Mammary epithelial cell (primary cell): Measurements from ENCODE around the gene NCOA5.

ENCODE experiments used
- EZH2 ChIP-seq: IDR thresholded peaks from 2 replicates; pipeline ENCODE4 v1.6.1; 2012; ENCODE audit warnings: low read length, inconsistent platforms, borderline replicate concordance
- TF ChIP-seq, protein P1 (sequence below), 2 donors: IDR thresholded peaks in 1 of 2; conservative IDR thresholded peaks in 1 of 2; 2 replicates each; pipeline ENCODE4 v1.5.1; 2011 to 2012; ENCODE audit warnings: inconsistent platforms in 2 of 2, low read length in 2 of 2, mild to moderate bottlenecking in 2 of 2, control low read depth in 1 of 2, low read depth in 1 of 2; ENCODE audit not compliant: insufficient read depth in 1 of 2; ENCODE audit errors: extremely low read depth in 1 of 2

DNA sequence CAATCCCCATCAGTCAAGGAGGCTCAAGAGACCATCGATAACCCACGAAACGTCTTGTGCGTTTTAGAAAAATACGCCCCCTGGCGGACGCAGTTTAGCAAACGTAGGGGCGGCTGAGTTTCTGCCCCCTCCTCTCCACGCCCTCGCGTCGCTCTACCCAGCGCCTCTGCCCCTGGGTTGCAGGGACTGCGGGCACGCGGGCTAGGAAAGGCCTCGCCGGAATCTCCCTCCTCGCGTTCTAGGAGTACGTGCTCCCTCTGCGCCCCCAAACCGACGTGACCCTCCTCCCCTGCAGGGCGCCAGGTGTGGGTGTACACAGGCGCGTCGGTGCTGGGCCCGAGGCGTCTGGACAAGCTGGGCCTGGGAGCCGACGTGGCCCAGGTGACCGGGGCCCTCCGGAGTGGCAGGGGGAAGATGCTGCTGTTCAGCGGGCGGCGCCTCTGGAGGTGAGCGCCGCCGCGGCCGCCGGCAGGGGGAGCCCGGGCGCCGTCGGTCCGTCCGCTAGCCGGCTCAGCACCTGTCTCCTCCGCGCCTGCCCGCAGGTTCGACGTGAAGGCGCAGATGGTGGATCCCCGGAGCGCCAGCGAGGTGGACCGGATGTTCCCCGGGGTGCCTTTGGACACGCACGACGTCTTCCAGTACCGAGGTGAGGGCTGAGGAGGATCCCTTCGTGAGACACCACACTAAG, 75.8 kb downstream of the NCOA5 start:
- no peak for TF ChIP-seq EZH2
- TF ChIP-seq, protein P1, sequence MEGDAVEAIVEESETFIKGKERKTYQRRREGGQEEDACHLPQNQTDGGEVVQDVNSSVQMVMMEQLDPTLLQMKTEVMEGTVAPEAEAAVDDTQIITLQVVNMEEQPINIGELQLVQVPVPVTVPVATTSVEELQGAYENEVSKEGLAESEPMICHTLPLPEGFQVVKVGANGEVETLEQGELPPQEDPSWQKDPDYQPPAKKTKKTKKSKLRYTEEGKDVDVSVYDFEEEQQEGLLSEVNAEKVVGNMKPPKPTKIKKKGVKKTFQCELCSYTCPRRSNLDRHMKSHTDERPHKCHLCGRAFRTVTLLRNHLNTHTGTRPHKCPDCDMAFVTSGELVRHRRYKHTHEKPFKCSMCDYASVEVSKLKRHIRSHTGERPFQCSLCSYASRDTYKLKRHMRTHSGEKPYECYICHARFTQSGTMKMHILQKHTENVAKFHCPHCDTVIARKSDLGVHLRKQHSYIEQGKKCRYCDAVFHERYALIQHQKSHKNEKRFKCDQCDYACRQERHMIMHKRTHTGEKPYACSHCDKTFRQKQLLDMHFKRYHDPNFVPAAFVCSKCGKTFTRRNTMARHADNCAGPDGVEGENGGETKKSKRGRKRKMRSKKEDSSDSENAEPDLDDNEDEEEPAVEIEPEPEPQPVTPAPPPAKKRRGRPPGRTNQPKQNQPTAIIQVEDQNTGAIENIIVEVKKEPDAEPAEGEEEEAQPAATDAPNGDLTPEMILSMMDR (conservative IDR thresholded peaks at IDR 0.05 in 1 of 2, IDR thresholded peaks at IDR 0.05 in 1 of 2; ENCODE audit: extremely low read depth in 1 of 2, insufficient read depth in 1 of 2, low read depth in 1 of 2, low read length in 2 of 2) = peak; percentile 35 to 66
